Endothelial cell (in vitro differentiated cells): ENCODE data around the gene USP34. TPM values are rescaled to one million over a fixed set of nuclear protein-coding genes. Genes with fewer than 3 reads are reported as not detected.

Source experiments
- DNase-seq: peaks from one replicate; pipeline ENCODE4 v3.0.0; 2021; ENCODE audit warnings: low spot score
- H3K27ac Mint-ChIP-seq: one replicate; pipeline ENCODE4 v1.8.0; 2021; ENCODE audit warnings: mixed read lengths, inconsistent platforms; ENCODE audit not compliant: unreplicated experiment
- H3K27me3 Mint-ChIP-seq: one replicate; pipeline ENCODE4 v1.8.0; 2021; ENCODE audit warnings: mild to moderate bottlenecking, moderate library complexity, mixed read lengths, inconsistent platforms; ENCODE audit not compliant: unreplicated experiment
- H3K36me3 Mint-ChIP-seq: one replicate; pipeline ENCODE4 v1.8.0; 2021; ENCODE audit warnings: mild to moderate bottlenecking, low read depth, mixed read lengths, inconsistent platforms; ENCODE audit not compliant: unreplicated experiment
- H3K4me1 Mint-ChIP-seq: one replicate; pipeline ENCODE4 v1.8.0; 2021; ENCODE audit warnings: mild to moderate bottlenecking, mixed read lengths, inconsistent platforms; ENCODE audit not compliant: unreplicated experiment
- H3K4me3 Mint-ChIP-seq: one replicate; pipeline ENCODE4 v1.8.0; 2021; ENCODE audit warnings: mild to moderate bottlenecking, mixed read lengths, inconsistent platforms; ENCODE audit not compliant: unreplicated experiment
- H3K9me3 Mint-ChIP-seq: one replicate; pipeline ENCODE4 v1.8.0; 2021; ENCODE audit warnings: mixed read lengths, inconsistent platforms; ENCODE audit not compliant: unreplicated experiment
- CTCF ChIP-seq: fragments of 200-600 bp; sonication (generic); IDR thresholded peaks from one replicate; pipeline ENCODE4 v1.5.0; 2021; ENCODE audit warnings: antibody characterized with exemption; ENCODE audit not compliant: unreplicated experiment
- total RNA-seq: library from RNA; stranded (reverse); fragmentation: NEBNext Ultra II Directional; extraction: Animal tissue kit (Norgen Biotek cat#: 25700); gene quantifications from one replicate; pipeline ENCODE4 v1.2.1, GENCODE V29; 2021; ENCODE audit not compliant: unreplicated experiment

USP34 gene
- total RNA-seq, 1 donor from 2014 or later, result 97.4 TPM

GRCh38 chr2:61425605-61426155 is 45.2 kb downstream of the USP34 start:
- DNase-seq, result no peak
- Mint-ChIP-seq H3K4me1 (peaks cover 27% of the 10 kb centered on the region), H3K27ac (peak overlapping the region; percentile 68), H3K27me3 (no peaks in the 10 kb centered on the region), H3K4me3 (no peak overlapping the region), H3K36me3 (no peaks in the 10 kb centered on the region), H3K9me3 (no peaks in the 10 kb centered on the region)
- no peak for TF ChIP-seq CTCF

DNA sequence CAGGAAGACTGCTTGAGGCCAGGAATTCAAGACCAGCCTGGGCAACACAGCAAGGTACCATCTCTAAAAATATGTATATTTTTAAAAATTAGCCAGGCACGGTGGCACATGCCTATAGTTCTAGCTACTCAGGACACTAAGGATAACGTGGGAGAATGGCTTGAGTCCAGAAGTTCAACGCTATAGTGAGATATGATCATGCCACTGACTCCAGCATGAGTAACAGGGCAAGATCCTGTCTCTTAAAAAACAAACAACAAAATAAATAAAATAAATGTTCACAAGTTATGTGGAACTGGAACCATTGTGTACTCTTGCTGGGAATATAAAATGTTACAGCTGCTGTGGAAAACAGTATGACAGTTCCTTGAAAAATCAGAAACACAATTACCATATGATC is 47.2 kb downstream of the USP34 start:
- no peak for TF ChIP-seq CTCF
- no peaks in the 10 kb centered on the region for H3K36me3 Mint-ChIP-seq
- no peaks in the 10 kb centered on the region for H3K27me3 Mint-ChIP-seq
- DNase-seq, result no peak
- H3K9me3 Mint-ChIP-seq, result no peaks in the 10 kb centered on the region
- H3K4me1 Mint-ChIP-seq, result peaks cover 27% of the 10 kb centered on the region
- no peak overlapping the region for H3K4me3 Mint-ChIP-seq
- no peak overlapping the region for H3K27ac Mint-ChIP-seq

- no peak for TF ChIP-seq CTCF
- no peak overlapping the region for H3K4me3 Mint-ChIP-seq
- no peaks in the 10 kb centered on the region for H3K36me3 Mint-ChIP-seq
- H3K27me3 Mint-ChIP-seq, result no peaks in the 10 kb centered on the region
- DNase-seq, result no peak
- H3K4me1 Mint-ChIP-seq, result peaks cover 22% of the 10 kb centered on the region
- no peak overlapping the region for H3K27ac Mint-ChIP-seq
- no peaks in the 10 kb centered on the region for H3K9me3 Mint-ChIP-seq
These were observed 49.3 kb downstream of the USP34 start for GRCh38 chr2:61421611-61422010.

DNA sequence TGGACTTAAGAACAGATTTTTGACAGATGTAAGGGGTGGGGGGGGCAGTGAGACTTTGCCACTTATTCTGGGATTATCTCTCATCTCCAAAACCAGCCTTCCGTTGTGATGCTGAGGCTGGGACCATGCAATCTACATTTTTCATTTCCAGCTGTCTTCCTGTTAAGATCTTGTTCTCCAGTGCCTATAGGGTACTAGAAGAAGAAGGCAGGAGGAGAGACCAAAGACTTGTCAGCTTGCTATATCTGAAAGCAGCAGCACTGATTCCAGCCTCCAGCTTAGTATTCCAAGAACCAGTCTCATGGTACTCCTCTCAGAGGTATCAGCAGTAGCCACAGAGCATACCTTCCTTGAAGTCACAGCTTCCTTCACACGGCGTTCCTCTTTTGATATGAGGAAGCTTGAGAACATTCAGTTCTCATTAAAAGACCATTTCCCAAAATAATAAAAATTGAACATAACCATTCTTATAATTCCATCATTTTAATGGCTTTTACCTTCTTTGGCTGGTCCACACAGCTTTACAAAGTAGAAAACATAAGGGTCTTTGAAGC is 49.8 kb downstream of the USP34 start:
- no peaks in the 10 kb centered on the region for H3K9me3 Mint-ChIP-seq
- no peak overlapping the region for H3K4me3 Mint-ChIP-seq
- H3K4me1 Mint-ChIP-seq, result peaks cover 18% of the 10 kb centered on the region
- no peak overlapping the region for H3K27ac Mint-ChIP-seq
- no peaks in the 10 kb centered on the region for H3K36me3 Mint-ChIP-seq
- TF ChIP-seq CTCF, result no peak
- H3K27me3 Mint-ChIP-seq, result no peaks in the 10 kb centered on the region
- no peak for DNase-seq

- DNase-seq, result no peak
- no peak overlapping the region for H3K27ac Mint-ChIP-seq
- H3K9me3 Mint-ChIP-seq, result no peaks in the 10 kb centered on the region
- peaks cover 2% of the 10 kb centered on the region for H3K27me3 Mint-ChIP-seq
- no peaks in the 10 kb centered on the region for H3K36me3 Mint-ChIP-seq
- no peak for TF ChIP-seq CTCF
- peaks cover 14% of the 10 kb centered on the region for H3K4me1 Mint-ChIP-seq
- H3K4me3 Mint-ChIP-seq, result no peak overlapping the region
These were observed 51.3 kb downstream of the USP34 start for GRCh38 chr2:61419570-61419969.
